GM18870 (cell line): ENCODE results near the gene MYMK.

Experiments
- ATAC-seq: cut with Tn5 transposase; IDR thresholded peaks from one replicate; pipeline ENCODE4 v1.9.1; 2021; ENCODE audit warnings: moderate library complexity; ENCODE audit not compliant: unreplicated experiment

MYMK gene

DNA sequence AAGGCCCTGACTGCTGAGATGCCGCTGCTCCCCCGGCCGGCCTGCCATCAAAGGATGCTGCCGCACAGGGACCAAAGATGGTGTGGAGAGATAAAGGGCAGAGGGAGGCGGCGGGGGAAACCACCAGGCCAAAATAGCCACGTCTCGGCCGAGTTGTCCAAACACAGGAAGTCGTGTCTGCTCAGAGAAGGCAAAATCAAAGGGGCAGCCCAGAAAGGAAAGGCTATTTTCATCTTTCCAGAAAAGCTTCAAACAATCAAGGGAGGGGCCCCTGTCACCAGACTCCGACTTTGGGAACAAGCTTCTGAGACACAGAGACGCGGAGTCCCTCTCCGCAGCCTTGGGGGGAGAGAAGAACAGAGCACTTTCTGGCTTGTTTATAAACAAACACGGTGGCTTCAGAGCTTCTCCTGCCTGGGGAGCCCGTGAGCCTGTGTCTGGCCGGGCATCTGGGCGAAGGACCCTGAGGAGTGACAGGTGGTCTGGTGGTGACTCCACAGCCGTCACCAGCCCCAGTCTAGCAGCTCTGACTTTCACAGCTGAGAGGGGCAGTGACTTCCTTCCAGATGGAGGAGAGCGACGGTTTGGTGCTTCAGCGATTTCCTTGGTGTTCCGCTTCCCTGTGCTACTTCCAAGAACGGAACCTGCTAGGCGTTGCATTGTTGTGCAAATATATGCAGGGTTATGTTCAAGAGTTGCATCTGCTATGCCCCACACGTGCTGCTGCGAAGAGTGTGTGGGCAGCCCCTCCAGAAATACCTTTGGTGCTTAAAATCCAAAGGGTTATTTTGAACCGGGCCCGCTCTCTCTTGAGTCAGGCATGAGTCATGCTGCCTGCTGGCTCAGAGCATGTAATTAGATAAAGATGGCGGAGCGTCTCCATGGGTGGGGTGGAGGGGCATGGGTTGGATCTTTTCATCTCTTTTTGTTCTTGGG lies 33.7 kb upstream of the MYMK start:
- ATAC-seq: no peak

- ATAC-seq: no peak
Observed at GRCh38 chr9:133557581-133557980, 32.8 kb upstream of the MYMK start.

- ATAC-seq: no peak
Observed at GRCh38 chr9:133556354-133556753, 31.6 kb upstream of the MYMK start.

- no peak for ATAC-seq
Observed at GRCh38 chr9:133554729-133555128, 30.0 kb upstream of the MYMK start.

GRCh38 chr9:133553973-133554713 lies 29.4 kb upstream of the MYMK start:
- no peak for ATAC-seq

GRCh38 chr9:133553123-133553522 lies 28.4 kb upstream of the MYMK start:
- no peak for ATAC-seq

- ATAC-seq: no peak
Observed at GRCh38 chr9:133552236-133552635, 27.5 kb upstream of the MYMK start.

- ATAC-seq: no peak
Observed at GRCh38 chr9:133551446-133551845, 26.7 kb upstream of the MYMK start.

- no peak for ATAC-seq
Observed at GRCh38 chr9:133547116-133547515, 22.4 kb upstream of the MYMK start.

DNA sequence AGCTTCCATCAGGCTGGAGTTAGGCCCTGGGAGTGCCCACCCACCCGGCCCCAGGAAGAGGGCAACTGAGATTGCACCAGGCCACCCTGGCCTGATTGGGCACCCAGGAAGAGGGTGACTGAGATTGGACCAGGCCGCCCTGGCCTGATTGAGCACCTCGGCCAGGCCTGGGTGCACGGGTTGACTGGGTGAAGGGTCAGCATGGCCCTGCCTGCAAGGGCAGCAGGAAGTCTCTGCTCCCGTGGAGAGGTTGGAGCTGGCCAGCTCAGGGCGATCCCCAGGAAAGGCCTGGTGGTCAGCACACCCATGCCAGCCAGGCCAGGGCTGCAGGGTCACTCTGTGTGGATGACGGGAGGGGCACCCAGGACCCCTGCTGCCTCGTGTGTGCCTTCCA lies 21.5 kb upstream of the MYMK start:
- no peak for ATAC-seq

- ATAC-seq: no peak
Observed at GRCh38 chr9:133545494-133546286, 20.9 kb upstream of the MYMK start.

DNA sequence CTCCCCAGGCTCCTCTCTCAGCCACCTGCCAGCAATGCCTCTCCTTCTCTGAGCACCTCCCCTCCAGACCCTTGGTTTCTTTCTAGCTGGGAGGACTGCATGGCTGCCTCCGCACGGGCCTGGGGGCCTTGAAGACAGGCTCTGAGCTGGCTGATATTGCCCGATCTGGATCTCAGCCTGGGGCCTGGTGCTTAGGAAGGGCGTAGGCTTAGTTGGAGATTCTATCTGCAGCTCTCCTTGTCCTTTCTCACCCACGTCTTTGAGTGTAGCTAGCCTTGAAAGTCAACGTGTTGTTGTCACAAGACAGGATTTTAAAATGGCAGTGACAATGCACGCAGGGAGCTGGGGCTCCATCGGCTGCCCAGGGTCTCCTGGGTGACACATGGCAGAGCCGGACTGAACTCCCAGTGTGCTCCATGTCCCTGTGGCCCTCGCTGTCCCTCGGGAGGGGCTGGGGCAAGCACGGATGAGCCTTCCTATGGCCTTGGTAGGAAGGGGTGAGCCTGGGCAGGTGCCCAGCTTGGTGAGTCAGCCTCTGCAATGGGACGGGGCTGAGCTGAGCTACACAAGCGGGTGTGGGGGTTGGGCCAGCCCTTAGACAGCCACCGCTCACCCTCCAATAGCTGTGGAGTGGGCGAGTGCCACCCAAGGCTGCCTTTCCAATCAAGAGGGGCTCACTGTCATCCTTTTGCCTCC lies 19.2 kb upstream of the MYMK start:
- ATAC-seq: no peak

DNA sequence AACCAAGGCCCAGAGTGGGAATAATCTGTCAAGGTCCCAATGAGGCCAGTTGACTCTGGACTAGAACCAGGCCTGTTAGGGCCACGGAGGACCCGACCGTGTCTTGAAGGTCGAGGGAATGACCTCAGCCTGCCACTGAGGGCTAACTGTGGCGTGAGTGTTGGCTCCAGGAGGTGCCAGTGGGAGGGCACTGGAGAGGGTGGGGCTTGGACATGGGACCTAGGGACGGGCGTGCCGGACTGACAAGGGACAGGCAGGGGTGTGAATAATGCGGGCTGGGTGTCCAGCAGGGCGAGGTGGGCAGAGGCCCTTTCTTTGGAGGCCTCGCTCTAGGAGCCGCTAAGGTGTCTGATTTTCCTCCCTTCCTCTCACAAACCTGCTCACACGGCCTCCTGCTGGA lies 17.2 kb upstream of the MYMK start:
- ATAC-seq: no peak

GRCh38 chr9:133540698-133541025 lies 15.9 kb upstream of the MYMK start:
- ATAC-seq: no peak

GRCh38 chr9:133539991-133540697 lies 15.4 kb upstream of the MYMK start:
- ATAC-seq: no peak

DNA sequence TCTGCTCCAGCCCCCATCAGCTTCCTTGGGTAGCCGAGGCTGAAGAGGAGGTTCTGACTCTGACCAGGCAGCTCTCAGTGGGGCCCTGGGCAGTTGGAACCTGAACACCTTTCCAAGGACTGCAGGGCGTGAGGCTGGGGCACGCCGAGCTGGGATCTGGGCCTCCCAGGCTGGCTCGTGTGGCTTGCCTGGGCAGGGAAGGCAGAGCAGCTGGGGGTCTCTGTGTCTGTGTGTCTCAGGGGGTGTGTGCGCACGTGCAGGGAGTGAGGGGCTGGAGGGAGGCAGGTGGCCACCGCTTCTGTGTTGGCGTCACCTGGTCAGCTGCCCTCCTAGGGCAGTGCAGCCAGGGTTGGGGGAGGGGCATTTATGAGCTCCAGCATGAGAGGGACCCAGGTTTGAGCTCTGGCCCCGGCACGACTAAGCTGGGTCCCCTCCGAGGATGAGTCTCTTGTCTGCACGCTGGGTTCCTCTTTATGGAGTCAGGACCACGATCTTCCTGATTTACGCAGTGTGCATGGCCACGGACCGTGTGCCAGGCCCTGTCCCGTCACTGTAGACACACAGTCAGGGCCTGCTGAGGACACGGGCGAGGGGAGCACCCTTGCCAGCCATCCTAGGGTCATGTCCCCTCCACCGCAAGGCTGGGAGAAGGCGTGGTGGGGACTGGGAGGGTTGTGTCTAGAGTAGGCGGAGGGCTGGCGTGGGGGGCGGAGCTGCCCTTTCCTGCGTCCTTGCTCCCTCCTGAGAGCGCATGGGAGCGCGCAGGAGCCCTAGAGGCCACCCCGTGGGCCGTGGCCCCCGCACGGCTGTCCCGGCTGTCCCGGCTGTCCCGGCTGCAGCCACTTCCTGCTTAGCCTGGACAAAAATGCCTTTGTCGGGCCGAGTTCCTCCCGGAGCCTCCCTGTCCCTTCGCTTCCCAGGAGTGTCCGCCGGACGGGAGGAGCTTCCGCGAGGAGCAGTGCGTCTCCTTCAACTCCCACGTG lies 14.4 kb upstream of the MYMK start:
- no peak for ATAC-seq

- ATAC-seq: no peak
Observed at GRCh38 chr9:133538176-133538575, 13.4 kb upstream of the MYMK start.

DNA sequence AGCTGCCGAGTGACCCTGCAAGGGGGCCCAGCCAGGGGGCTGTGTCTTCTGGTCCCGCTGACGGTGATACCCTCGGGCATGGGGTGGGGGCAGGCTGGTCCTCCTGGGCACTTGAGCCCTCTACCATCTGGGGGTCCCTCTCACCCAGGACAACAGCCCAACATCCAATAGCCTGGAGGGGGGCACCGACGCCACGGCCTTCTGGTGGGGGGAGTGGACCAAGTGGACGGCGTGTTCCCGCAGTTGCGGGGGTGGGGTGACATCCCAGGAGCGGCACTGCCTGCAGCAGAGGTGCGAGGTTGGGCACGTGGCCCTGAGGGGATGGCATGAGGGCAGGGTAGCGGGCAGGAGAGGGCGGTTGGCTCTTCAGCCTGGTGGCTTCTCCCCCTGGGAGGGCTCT lies 12.5 kb upstream of the MYMK start:
- ATAC-seq: no peak

DNA sequence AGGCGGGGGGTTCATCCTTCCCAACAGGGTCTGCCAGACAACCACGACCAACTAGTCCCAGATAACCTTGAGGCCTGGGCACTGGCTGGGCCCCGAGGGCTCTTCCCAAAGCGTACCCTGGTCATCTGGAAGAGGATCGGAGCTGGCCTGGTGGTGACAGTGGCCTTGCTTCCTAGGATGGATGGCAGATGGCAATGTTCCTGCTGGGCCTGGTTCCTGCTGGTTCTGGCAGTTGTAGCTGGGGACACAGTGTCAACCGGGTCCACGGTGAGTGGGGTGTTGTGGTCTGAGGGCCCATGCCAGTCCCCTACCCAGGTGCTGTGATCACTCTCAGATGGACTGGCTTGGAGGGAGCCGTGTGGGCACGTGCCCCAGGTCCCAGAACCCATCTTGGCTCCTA lies 11.8 kb upstream of the MYMK start:
- ATAC-seq: no peak
